GM12891 (cell line): ENCODE results near the gene USP36.
"Not testable (repeated sequence)": the region's sequence is repeated elsewhere in the genome, so short reads cannot be mapped to it uniquely, and the experiment has no call there.

ENCODE experiments used
- DNase-seq: peaks from one replicate; pipeline ENCODE4 v3.0.0; 2011; ENCODE audit warnings: low spot score; ENCODE audit not compliant: insufficient read length
- FAIRE-seq: peaks from 2 replicates; lab custom pipeline; 2011; peaks lifted over from hg19 to GRCh38; lab: Jason Lieb, UNC
- PAX5 ChIP-seq: IDR thresholded peaks from 2 replicates; pipeline ENCODE4 v1.6.1; 2011; ENCODE audit warnings: low read length, moderate library complexity, mild to moderate bottlenecking; ENCODE audit not compliant: insufficient read depth, severe bottlenecking
- POLR2A ChIP-seq: IDR thresholded peaks from 2 replicates; pipeline ENCODE4 v1.6.1; 2011; ENCODE audit warnings: low read depth, low read length, control low read depth
- POLR2AphosphoS5 ChIP-seq: IDR thresholded peaks from 2 replicates; pipeline ENCODE4 v1.6.1; 2011; ENCODE audit warnings: low read depth, low read length, control low read depth
- POU2F2 ChIP-seq: IDR thresholded peaks from 2 replicates; pipeline ENCODE4 v1.6.1; 2011; ENCODE audit warnings: low read depth, mild to moderate bottlenecking, control low read depth, low read length, moderate library complexity
- SPI1 ChIP-seq: IDR thresholded peaks from 2 replicates; pipeline ENCODE4 v1.6.1; 2011; ENCODE audit warnings: low read depth, low read length, control low read depth
- TAF1 ChIP-seq: IDR thresholded peaks from 2 replicates; pipeline ENCODE4 v1.6.1; 2011; ENCODE audit warnings: low read depth, low read length, control low read depth

Gene USP36

GRCh38 chr17:78883089-78883532 is 42.5 kb upstream of the USP36 start:
- no peak for TF ChIP-seq TAF1
- no peak for TF ChIP-seq POLR2A
- no peak for TF ChIP-seq SPI1
- TF ChIP-seq PAX5: no peak
- no peak for TF ChIP-seq POU2F2
- TF ChIP-seq POLR2AphosphoS5: no peak
- no peak for FAIRE-seq
- DNase-seq: no peak

- no peak for DNase-seq
- TF ChIP-seq PAX5 (no peak), POLR2A (no peak), POU2F2 (no peak), TAF1 (no peak), SPI1 (no peak), POLR2AphosphoS5 (no peak)
- peak; percentile 76 for FAIRE-seq
Measured at GRCh38 chr17:78882540-78883088, 42.0 kb upstream of the USP36 start.

GRCh38 chr17:78879635-78880186 is 39.1 kb upstream of the USP36 start:
- FAIRE-seq (no peak), DNase-seq (no peak)
- TF ChIP-seq POLR2A (no peak), POLR2AphosphoS5 (no peak), SPI1 (0 out of 2 replicates have a peak, but pooled peaks have one; percentile 2), TAF1 (no peak), POU2F2 (no peak), PAX5 (no peak)

GRCh38 chr17:78878871-78879527 is 38.4 kb upstream of the USP36 start:
- no peak for DNase-seq
- no peak for FAIRE-seq
- TF ChIP-seq POLR2A: no peak
- no peak for TF ChIP-seq PAX5
- no peak for TF ChIP-seq TAF1
- no peak for TF ChIP-seq SPI1
- TF ChIP-seq POLR2AphosphoS5: no peak
- no peak for TF ChIP-seq POU2F2

GRCh38 chr17:78878261-78878660 is 37.6 kb upstream of the USP36 start:
- DNase-seq (no peak), FAIRE-seq (no peak)
- TF ChIP-seq PAX5 (no peak), POLR2A (no peak), TAF1 (no peak), POLR2AphosphoS5 (no peak), POU2F2 (no peak)

GRCh38 chr17:78876954-78877517 is 36.4 kb upstream of the USP36 start:
- FAIRE-seq, DNase-seq: not testable (repeated sequence)

GRCh38 chr17:78876094-78876597 is 35.5 kb upstream of the USP36 start:
- TF ChIP-seq PAX5: no peak
- TF ChIP-seq POLR2A: no peak
- TF ChIP-seq POU2F2: no peak
- no peak for TF ChIP-seq TAF1
- TF ChIP-seq SPI1: no peak
- no peak for TF ChIP-seq POLR2AphosphoS5
- FAIRE-seq: no peak
- no peak for DNase-seq

GRCh38 chr17:78875363-78876093 is 34.9 kb upstream of the USP36 start:
- no peak for DNase-seq
- no peak for TF ChIP-seq POLR2A
- no peak for TF ChIP-seq PAX5
- no peak for TF ChIP-seq TAF1
- TF ChIP-seq POU2F2: no peak
- TF ChIP-seq POLR2AphosphoS5: no peak
- TF ChIP-seq SPI1: no peak
- no peak for FAIRE-seq
